RWPE2 (cell line): Measurements from ENCODE around the gene TFIP11.

ENCODE experiments used
- ATAC-seq: fragments of 200-7000 bp; cut with Tn5 transposase; 3 replicates; pipeline ENCODE4 v1.9.1; 2021; ENCODE audit warnings: low read depth
- DNase-seq: peaks from one replicate; pipeline ENCODE4 v3.0.0-alpha.2; 2020; ENCODE audit warnings: low spot score
- H3K27ac ChIP-seq: fragments of 450-650 bp; 2 replicates; pipeline ENCODE4 v1.5.1; 2017; ENCODE audit warnings: mild to moderate bottlenecking; ENCODE audit not compliant: poor library complexity, severe bottlenecking
- H3K27me3 ChIP-seq: fragments of 250-450 bp; sonication (Bioruptor Pico); 2 replicates; pipeline ENCODE4 v1.5.1; 2021; ENCODE audit warnings: mild to moderate bottlenecking, moderate library complexity; ENCODE audit not compliant: insufficient read depth, poor library complexity, severe bottlenecking
- H3K36me3 ChIP-seq: fragments of 250-450 bp; sonication (Bioruptor Pico); 2 replicates; pipeline ENCODE4 v1.5.1; 2020; ENCODE audit warnings: low read depth, mild to moderate bottlenecking, moderate library complexity
- H3K4me1 ChIP-seq: fragments of 250-450 bp; sonication (Bioruptor Pico); 2 replicates; pipeline ENCODE4 v1.5.1; 2021; ENCODE audit warnings: mild to moderate bottlenecking, moderate library complexity; ENCODE audit not compliant: insufficient read depth, poor library complexity, severe bottlenecking
- H3K4me3 ChIP-seq: fragments of 250-450 bp; sonication (Bioruptor Pico); 2 replicates; pipeline ENCODE4 v1.5.1; 2021; ENCODE audit warnings: mild to moderate bottlenecking, moderate library complexity; ENCODE audit not compliant: severe bottlenecking
- H3K9me3 ChIP-seq: fragments of 250-450 bp; sonication (Bioruptor Pico); 2 replicates; pipeline ENCODE4 v1.5.1; 2021; ENCODE audit warnings: mild to moderate bottlenecking, moderate library complexity; ENCODE audit not compliant: severe bottlenecking
- TF ChIP-seq, protein P1 (sequence below): fragments of 450-650 bp; IDR thresholded peaks from one replicate; pipeline ENCODE4 v1.5.1; 2017; ENCODE audit warnings: mild to moderate bottlenecking, moderate library complexity; ENCODE audit not compliant: poor library complexity, severe bottlenecking

The TFIP11 gene

DNA sequence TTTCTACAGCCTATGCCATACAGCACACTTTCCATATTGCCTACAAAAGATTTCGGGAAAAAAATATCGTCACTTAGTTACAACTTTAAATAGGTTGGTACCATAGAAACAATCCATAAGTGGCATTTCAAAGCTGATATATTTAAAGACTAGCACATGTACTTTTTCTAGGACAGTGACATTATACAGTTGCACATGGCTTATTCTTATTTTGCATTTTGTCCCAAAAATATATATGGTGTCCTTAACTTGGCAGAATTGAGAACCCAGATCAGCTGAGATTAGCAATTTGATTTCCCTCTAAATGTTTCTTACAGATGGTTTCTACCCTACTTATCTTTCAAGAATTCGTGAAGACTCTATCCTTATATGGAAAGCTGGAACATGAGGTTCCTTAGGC is 3.7 kb upstream of the TFIP11 start:
- Histone ChIP-seq H3K27me3 (no peaks in the 10 kb centered on the region), H3K36me3 (peaks cover under 1% of the 10 kb centered on the region), H3K9me3 (no peaks in the 10 kb centered on the region), H3K4me1 (peaks cover 3% of the 10 kb centered on the region), H3K27ac (no peak overlapping the region), H3K4me3 (no peak overlapping the region)
- DNase-seq = no peak
- ATAC-seq = no peak
- TF ChIP-seq, protein P1, sequence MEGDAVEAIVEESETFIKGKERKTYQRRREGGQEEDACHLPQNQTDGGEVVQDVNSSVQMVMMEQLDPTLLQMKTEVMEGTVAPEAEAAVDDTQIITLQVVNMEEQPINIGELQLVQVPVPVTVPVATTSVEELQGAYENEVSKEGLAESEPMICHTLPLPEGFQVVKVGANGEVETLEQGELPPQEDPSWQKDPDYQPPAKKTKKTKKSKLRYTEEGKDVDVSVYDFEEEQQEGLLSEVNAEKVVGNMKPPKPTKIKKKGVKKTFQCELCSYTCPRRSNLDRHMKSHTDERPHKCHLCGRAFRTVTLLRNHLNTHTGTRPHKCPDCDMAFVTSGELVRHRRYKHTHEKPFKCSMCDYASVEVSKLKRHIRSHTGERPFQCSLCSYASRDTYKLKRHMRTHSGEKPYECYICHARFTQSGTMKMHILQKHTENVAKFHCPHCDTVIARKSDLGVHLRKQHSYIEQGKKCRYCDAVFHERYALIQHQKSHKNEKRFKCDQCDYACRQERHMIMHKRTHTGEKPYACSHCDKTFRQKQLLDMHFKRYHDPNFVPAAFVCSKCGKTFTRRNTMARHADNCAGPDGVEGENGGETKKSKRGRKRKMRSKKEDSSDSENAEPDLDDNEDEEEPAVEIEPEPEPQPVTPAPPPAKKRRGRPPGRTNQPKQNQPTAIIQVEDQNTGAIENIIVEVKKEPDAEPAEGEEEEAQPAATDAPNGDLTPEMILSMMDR = no peak

DNA sequence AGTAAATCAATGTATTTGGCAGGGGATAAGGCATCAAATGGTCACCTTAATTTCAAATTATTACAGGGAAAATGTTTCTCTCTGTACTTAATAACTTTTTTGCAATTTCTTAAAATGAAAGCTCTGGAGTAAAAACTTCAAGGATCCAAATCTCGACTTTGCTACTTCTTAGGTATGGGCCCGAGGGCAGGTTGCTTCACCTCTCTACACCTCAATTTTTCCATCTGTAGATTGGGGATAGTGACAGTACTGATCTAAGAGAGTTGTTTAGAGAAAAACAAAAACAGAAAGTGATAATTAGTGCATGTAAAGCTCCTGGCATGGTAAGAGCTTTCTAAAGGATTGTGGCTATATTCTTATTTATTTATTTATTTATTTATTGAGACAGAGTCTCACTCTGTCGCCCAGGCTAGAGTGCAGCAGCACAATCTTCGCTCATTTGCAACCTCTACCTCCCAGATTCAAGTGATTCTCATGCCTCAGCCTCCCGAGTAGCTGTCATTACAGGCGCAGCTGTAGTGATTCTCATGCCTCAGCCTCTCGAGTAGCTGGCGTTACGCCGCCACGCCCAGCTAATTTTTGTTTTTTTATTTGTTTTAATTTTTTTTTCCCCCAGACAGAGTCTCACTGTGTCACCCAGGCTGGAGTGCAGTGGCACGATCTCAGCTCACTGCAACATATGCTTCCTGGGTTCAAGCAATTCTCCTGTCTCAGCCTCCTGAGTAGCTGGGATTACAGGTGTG is 2.3 kb upstream of the TFIP11 start:
- peaks cover 3% of the 10 kb centered on the region for H3K4me1 ChIP-seq
- TF ChIP-seq, protein P1 = no peak
- no peak overlapping the region for H3K27ac ChIP-seq
- ATAC-seq (no peak), DNase-seq (no peak)
- no peak overlapping the region for H3K4me3 ChIP-seq
- peaks cover 14% of the 10 kb centered on the region for H3K36me3 ChIP-seq
- no peaks in the 10 kb centered on the region for H3K9me3 ChIP-seq
- H3K27me3 ChIP-seq = no peaks in the 10 kb centered on the region

DNA sequence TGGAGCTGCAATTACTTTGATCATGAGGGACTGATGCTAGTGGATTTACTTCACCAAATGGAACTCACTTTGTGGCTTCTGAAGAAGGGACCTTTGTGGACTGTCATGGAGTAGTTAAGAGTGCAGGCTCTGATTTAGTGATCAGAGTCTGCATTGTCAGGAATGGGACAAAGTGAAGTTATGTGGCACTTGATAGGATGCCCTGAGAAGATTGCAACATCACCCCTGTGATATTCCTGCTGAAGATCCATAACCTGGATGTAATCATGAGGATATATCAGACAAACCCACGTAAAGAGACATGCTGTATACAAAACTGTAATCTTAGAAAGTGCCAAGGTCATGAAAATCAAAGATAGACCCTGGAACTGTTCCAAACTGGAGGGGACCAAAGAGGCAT is 1.6 kb upstream of the TFIP11 start:
- peak overlapping the region; percentile 72 for H3K4me3 ChIP-seq
- no peak for DNase-seq
- TF ChIP-seq, protein P1 = no peak
- no peak for ATAC-seq
- no peak overlapping the region for H3K27ac ChIP-seq
- H3K9me3 ChIP-seq = no peaks in the 10 kb centered on the region
- H3K27me3 ChIP-seq = no peaks in the 10 kb centered on the region
- peaks cover 21% of the 10 kb centered on the region for H3K36me3 ChIP-seq
- H3K4me1 ChIP-seq = peaks cover 3% of the 10 kb centered on the region

DNA sequence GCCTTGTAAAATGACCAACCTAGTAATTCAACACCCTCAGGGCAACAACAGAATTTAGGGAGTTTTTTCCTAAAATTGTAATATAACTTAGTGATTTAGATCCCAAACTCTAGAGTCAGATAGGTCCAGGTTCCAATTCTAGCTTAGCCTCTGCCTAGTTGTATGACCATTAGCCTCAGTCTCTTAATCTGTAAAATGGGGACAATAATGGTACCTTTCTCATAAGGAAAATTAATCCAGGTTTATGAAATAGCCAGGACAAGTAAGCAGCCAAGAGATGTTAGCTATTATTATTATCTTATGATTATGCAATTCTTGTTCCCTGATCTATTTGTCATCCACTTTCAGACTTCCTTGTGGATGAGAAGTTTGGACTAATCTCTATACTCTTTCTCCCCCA is 4.1 kb downstream of the TFIP11 start:
- TF ChIP-seq, protein P1 = no peak
- H3K27ac ChIP-seq = no peak overlapping the region
- ATAC-seq (no peak), DNase-seq (no peak)
- H3K36me3 ChIP-seq = peaks cover 75% of the 10 kb centered on the region
- H3K4me1 ChIP-seq = peaks cover 1% of the 10 kb centered on the region
- H3K4me3 ChIP-seq = no peak overlapping the region
- H3K9me3 ChIP-seq = no peaks in the 10 kb centered on the region
- H3K27me3 ChIP-seq = no peaks in the 10 kb centered on the region

DNA sequence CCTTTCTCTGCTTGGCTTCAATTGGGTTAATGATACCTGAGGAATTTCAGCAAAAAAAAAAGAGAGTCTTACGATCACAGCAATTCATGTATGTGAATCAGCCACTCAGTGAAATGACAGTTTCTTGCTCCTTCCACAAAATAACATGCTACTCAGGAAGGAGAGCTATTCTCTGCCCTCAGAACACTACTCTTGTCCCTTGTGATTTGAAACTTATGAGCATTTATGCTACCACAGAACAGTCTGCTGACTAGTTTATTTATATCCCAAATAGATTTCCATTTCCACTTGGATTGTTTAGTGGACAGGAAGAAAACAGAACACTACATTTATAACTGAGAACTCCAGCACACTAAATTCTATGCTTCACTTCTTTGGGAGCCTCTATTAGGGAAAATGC is 8.5 kb downstream of the TFIP11 start:
- Histone ChIP-seq H3K27ac (no peak overlapping the region), H3K9me3 (no peaks in the 10 kb centered on the region), H3K36me3 (peaks cover 99% of the 10 kb centered on the region), H3K4me1 (no peaks in the 10 kb centered on the region), H3K27me3 (no peaks in the 10 kb centered on the region), H3K4me3 (no peak overlapping the region)
- TF ChIP-seq, protein P1 = no peak
- no peak for ATAC-seq
- DNase-seq = no peak
